GM19395 (cell line): ENCODE measurements around the gene TRIOBP.

Experiments used
- ATAC-seq: cut with Tn5 transposase; IDR thresholded peaks from one replicate; pipeline ENCODE4 v1.9.1; 2021; ENCODE audit warnings: mild to moderate bottlenecking, moderate library complexity; ENCODE audit not compliant: unreplicated experiment

Gene TRIOBP

GRCh38 chr22:37665487-37665886 is 31.4 kb upstream of the TRIOBP start:
- no peak for ATAC-seq

- ATAC-seq, result no peak
Observed at GRCh38 chr22:37669586-37669985, 27.3 kb upstream of the TRIOBP start.

GRCh38 chr22:37672206-37672919 is 24.5 kb upstream of the TRIOBP start:
- no peak for ATAC-seq

GRCh38 chr22:37672920-37673455 is 23.9 kb upstream of the TRIOBP start:
- ATAC-seq, result no peak

- ATAC-seq, result no peak
Observed at GRCh38 chr22:37674248-37674647, 22.6 kb upstream of the TRIOBP start.

GRCh38 chr22:37674951-37675929 is 21.6 kb upstream of the TRIOBP start, which contains the start of gene LGALS1:
TSS of gene LGALS1 (plus strand) at chr22:37675636. CDS start at chr22:37675703, 67 bp downstream.
- ATAC-seq, result peak; percentile 44

GRCh38 chr22:37675930-37676735 is 20.7 kb upstream of the TRIOBP start:
- ATAC-seq, result no peak

- ATAC-seq, result peak; percentile 59
Observed at GRCh38 chr22:37676736-37677492, 19.9 kb upstream of the TRIOBP start.

GRCh38 chr22:37677493-37677974 is 19.3 kb upstream of the TRIOBP start:
- ATAC-seq, result no peak

GRCh38 chr22:37678372-37678771 is 18.5 kb upstream of the TRIOBP start:
- ATAC-seq, result no peak

- no peak for ATAC-seq
Observed at GRCh38 chr22:37679670-37680069, 17.2 kb upstream of the TRIOBP start.

- ATAC-seq, result no peak
Observed at GRCh38 chr22:37680191-37680851, 16.5 kb upstream of the TRIOBP start.

GRCh38 chr22:37681001-37681424 is 15.8 kb upstream of the TRIOBP start:
- no peak for ATAC-seq

GRCh38 chr22:37681556-37682049 is 15.2 kb upstream of the TRIOBP start:
- no peak for ATAC-seq

- no peak for ATAC-seq
Observed at GRCh38 chr22:37684803-37685615, 11.8 kb upstream of the TRIOBP start.

GRCh38 chr22:37686002-37686982 is 10.6 kb upstream of the TRIOBP start, which contains the start of gene NOL12:
TSS of gene NOL12 (plus strand) at chr22:37686343. CDS start at chr22:37686393, 50 bp downstream.
- peak; percentile 74 for ATAC-seq

- ATAC-seq, result no peak
Observed at GRCh38 chr22:37690407-37690806, 6.4 kb upstream of the TRIOBP start.
